HEK293 (cell line): ENCODE results near the gene APCDD1L.
A peak's percentile ranks its signal among the peaks of the same experiment; 100 is the strongest.

Experiments
- CTCF ChIA-PET: fragments of 350-600 bp; formaldehyde crosslinking; extraction: SDS; loops from one replicate; lab custom pipeline; 2021; ENCODE audit warnings: antibody characterized with exemption; lab: Yijun Ruan, JAX
- POLR2A ChIA-PET: fragments of 300-600 bp; formaldehyde crosslinking; extraction: SDS; loops from one replicate; lab custom pipeline; 2020; ENCODE audit warnings: antibody characterized with exemption, inconsistent platforms; lab: Yijun Ruan, JAX
- H3K27ac ChIP-seq: fragments of 200-500 bp; sonication (Bioruptor generic); 2 replicates; pipeline ENCODE4 v1.5.1; 2014; ENCODE audit warnings: low read depth, low read length, control low read depth, inconsistent platforms; ENCODE audit errors: extremely low read depth
- H3K36me3 ChIP-seq, 2 experiments: fragments of 200-500 bp in 1 of 2; sonication (Bioruptor generic) in 1 of 2; 1 replicate in 1 of 2; 2 replicates in 1 of 2; pipeline ENCODE4 v1.5.1; 2014 to 2017; ENCODE audit warnings: inconsistent platforms in 2 of 2, low read length in 2 of 2; ENCODE audit not compliant: control insufficient read depth in 2 of 2, insufficient read depth in 1 of 2
- H3K4me1 ChIP-seq: fragments of 200-500 bp; sonication (Bioruptor generic); 2 replicates; pipeline ENCODE4 v1.5.1; 2014; ENCODE audit warnings: mild to moderate bottlenecking, low read length, inconsistent platforms; ENCODE audit not compliant: control insufficient read depth, insufficient read depth
- H3K4me3 ChIP-seq: 2 replicates; pipeline ENCODE4 v1.5.1; 2011; ENCODE audit warnings: low read depth, mild to moderate bottlenecking, control low read depth, low read length, moderate library complexity
- H3K9me3 ChIP-seq: fragments of 200-500 bp; sonication (Bioruptor generic); 2 replicates; pipeline ENCODE4 v1.5.1; 2014; ENCODE audit warnings: low read depth, low read length, inconsistent platforms; ENCODE audit not compliant: control insufficient read depth, insufficient read depth
- ELK4 ChIP-seq: IDR thresholded peaks from 2 replicates; pipeline ENCODE4 v1.6.1; 2011; ENCODE audit warnings: mild to moderate bottlenecking, low read depth, low read length, borderline replicate concordance
- KLF16 ChIP-seq: fragments of 450-650 bp; formaldehyde crosslinking; IDR thresholded peaks from 2 replicates; pipeline ENCODE4 v1.5.1; 2017; ENCODE audit warnings: missing biosample characterization, missing genetic modification characterization
- KLF8 ChIP-seq: fragments of 450-650 bp; formaldehyde crosslinking; IDR thresholded peaks from 2 replicates; pipeline ENCODE4 v1.5.1; 2016; ENCODE audit warnings: missing biosample characterization, missing genetic modification characterization
- MEIS1 ChIP-seq: sonication (generic); formaldehyde crosslinking; IDR thresholded peaks from 2 replicates; pipeline ENCODE4 v1.8.1; 2022; ENCODE audit warnings: missing genetic modification reagents, mild to moderate bottlenecking, borderline replicate concordance
- RBAK ChIP-seq: fragments of 450-650 bp; formaldehyde crosslinking; IDR thresholded peaks from 2 replicates; pipeline ENCODE4 v1.5.1; 2016; ENCODE audit warnings: missing biosample characterization, missing genetic modification characterization
- SETDB1 ChIP-seq: IDR thresholded peaks from one replicate; pipeline ENCODE4 v1.6.1; 2017; ENCODE audit warnings: mild to moderate bottlenecking, low read length, moderate library complexity, mixed read lengths; ENCODE audit not compliant: insufficient read length
- TSHZ1 ChIP-seq: fragments of 450-650 bp; formaldehyde crosslinking; IDR thresholded peaks from 2 replicates; pipeline ENCODE4 v1.5.1; 2016; ENCODE audit warnings: missing biosample characterization, missing genetic modification characterization, borderline replicate concordance
- ZBTB1 ChIP-seq: fragments of 450-650 bp; formaldehyde crosslinking; IDR thresholded peaks from 2 replicates; pipeline ENCODE4 v1.5.1; 2016; ENCODE audit warnings: missing biosample characterization, missing genetic modification characterization
- ZEB2 ChIP-seq: fragments of 450-650 bp; formaldehyde crosslinking; IDR thresholded peaks from 2 replicates; pipeline ENCODE4 v1.5.1; 2016; ENCODE audit warnings: missing biosample characterization, missing genetic modification characterization
- ZNF157 ChIP-seq: fragments of 450-650 bp; formaldehyde crosslinking; IDR thresholded peaks from 2 replicates; pipeline ENCODE4 v1.5.1; 2016; ENCODE audit warnings: missing biosample characterization, missing genetic modification characterization
- ZNF16 ChIP-seq: fragments of 450-650 bp; formaldehyde crosslinking; IDR thresholded peaks from 2 replicates; pipeline ENCODE4 v1.5.1; 2016; ENCODE audit warnings: low read depth, missing biosample characterization, missing genetic modification characterization
- ZNF341 ChIP-seq: fragments of 450-650 bp; formaldehyde crosslinking; IDR thresholded peaks from 2 replicates; pipeline ENCODE4; 2016; ENCODE audit warnings: low read depth, missing biosample characterization, missing genetic modification characterization
- ZNF521 ChIP-seq: fragments of 450-650 bp; formaldehyde crosslinking; IDR thresholded peaks from 2 replicates; pipeline ENCODE4 v1.5.1; 2017; ENCODE audit warnings: missing biosample characterization, mild to moderate bottlenecking, missing genetic modification characterization
- ZNF555 ChIP-seq: fragments of 450-650 bp; formaldehyde crosslinking; conservative IDR thresholded peaks from 2 replicates; pipeline ENCODE4 v1.5.1; 2017; ENCODE audit warnings: missing biosample characterization, mild to moderate bottlenecking, missing genetic modification characterization, inconsistent platforms
- ZNF571 ChIP-seq: fragments of 450-650 bp; formaldehyde crosslinking; IDR thresholded peaks from 2 replicates; pipeline ENCODE4 v1.5.0; 2017; ENCODE audit warnings: missing biosample characterization, missing genetic modification characterization
- ZNF629 ChIP-seq: fragments of 450-650 bp; formaldehyde crosslinking; IDR thresholded peaks from 2 replicates; pipeline ENCODE4 v1.5.1; 2017; ENCODE audit warnings: missing biosample characterization, missing genetic modification characterization
- ZSCAN30 ChIP-seq: fragments of 450-650 bp; IDR thresholded peaks from 2 replicates; pipeline ENCODE4 v1.5.1; 2018; ENCODE audit warnings: missing biosample characterization, mild to moderate bottlenecking, missing genetic modification characterization, moderate library complexity
- TF ChIP-seq, protein P1 (sequence below): fragments of 450-650 bp; formaldehyde crosslinking; IDR thresholded peaks from 2 replicates; pipeline ENCODE4 v1.5.1; 2017; ENCODE audit warnings: missing biosample characterization, missing genetic modification characterization

The APCDD1L gene

GRCh38 chr20:58478141-58478805 lies 36.9 kb downstream of the APCDD1L start:
- Histone ChIP-seq H3K27ac (no peak overlapping the region), H3K9me3 (no peaks in the 10 kb centered on the region), H3K4me3 (no peak overlapping the region)
- CTCF ChIA-PET: no interaction called here
- TF ChIP-seq ELK4 (no peak), ZNF555 (tag by site-specific recombination) (peak; percentile 4; the same call in 1 of the 2 replicates), SETDB1 (peak; percentile 48)
- TF ChIP-seq, all 188 proteins: peak for 2
- POLR2A ChIA-PET: no interaction called here
- no peaks in the 10 kb centered on the region for H3K4me1 ChIP-seq
- H3K36me3 ChIP-seq: no peaks in the 10 kb centered on the region

DNA sequence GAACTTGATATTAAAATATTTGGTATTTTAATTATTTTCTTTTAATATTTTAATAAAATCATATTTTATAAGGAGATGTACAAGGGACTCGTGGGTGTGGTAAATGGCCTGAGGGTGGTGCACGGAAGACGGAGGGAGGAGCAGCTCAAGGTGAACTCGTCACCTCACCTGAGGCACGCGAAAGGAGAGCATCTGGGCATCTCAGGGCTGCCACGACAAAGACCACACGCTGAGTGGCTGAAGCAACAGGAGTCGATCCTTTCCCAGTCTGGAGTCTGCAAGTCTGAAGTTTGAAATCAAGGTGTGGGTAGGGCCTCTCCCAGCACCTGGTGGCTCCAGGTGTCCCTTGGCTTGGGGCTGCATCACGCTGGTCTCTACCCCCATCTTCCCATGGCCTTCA lies 39.7 kb downstream of the APCDD1L start:
- POLR2A ChIA-PET: no interaction called here
- Histone ChIP-seq H3K36me3 (no peaks in the 10 kb centered on the region), H3K4me3 (no peak overlapping the region), H3K4me1 (no peaks in the 10 kb centered on the region), H3K27ac (no peak overlapping the region), H3K9me3 (no peaks in the 10 kb centered on the region)
- CTCF ChIA-PET: no interaction called here
- TF ChIP-seq KLF16 (no peak), ZEB2 (tag by site-specific recombination) (no peak), ZNF341 (tag by site-specific recombination) (no peak), KLF8 (tag by site-specific recombination) (no peak), ZNF571 (tag by site-specific recombination) (no peak), ZNF629 (tag by site-specific recombination) (no peak), ZBTB1 (tag by site-specific recombination) (no peak), ZSCAN30 (tag by site-specific recombination) (no peak), ZNF16 (tag by site-specific recombination) (no peak), TSHZ1 (no peak), RBAK (tag by site-specific recombination) (no peak), ZNF157 (tag by site-specific recombination) (no peak), ZNF521 (no peak), MEIS1 (CRISPR knock-in tag) (no peak)
- TF ChIP-seq, protein P1, sequence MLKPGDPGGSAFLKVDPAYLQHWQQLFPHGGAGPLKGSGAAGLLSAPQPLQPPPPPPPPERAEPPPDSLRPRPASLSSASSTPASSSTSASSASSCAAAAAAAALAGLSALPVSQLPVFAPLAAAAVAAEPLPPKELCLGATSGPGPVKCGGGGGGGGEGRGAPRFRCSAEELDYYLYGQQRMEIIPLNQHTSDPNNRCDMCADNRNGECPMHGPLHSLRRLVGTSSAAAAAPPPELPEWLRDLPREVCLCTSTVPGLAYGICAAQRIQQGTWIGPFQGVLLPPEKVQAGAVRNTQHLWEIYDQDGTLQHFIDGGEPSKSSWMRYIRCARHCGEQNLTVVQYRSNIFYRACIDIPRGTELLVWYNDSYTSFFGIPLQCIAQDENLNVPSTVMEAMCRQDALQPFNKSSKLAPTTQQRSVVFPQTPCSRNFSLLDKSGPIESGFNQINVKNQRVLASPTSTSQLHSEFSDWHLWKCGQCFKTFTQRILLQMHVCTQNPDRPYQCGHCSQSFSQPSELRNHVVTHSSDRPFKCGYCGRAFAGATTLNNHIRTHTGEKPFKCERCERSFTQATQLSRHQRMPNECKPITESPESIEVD (tag by site-specific recombination): no peak
